C4-2B (cell line): ENCODE measurements around the gene KCNQ1.
A peak's percentile ranks its signal among the peaks of the same experiment; 100 is the strongest.

Experiments used
- H3K27ac ChIP-seq: fragments of 450-650 bp; 2 replicates; pipeline ENCODE4 v1.5.1; 2017
- ZFX ChIP-seq: fragments of 450-650 bp; IDR thresholded peaks from 2 replicates; pipeline ENCODE4 v1.6.1; 2017
- TF ChIP-seq, protein P1 (sequence below): fragments of 450-650 bp; conservative IDR thresholded peaks from 2 replicates; pipeline ENCODE4 v1.5.1; 2017; ENCODE audit warnings: mild to moderate bottlenecking

Gene KCNQ1

DNA sequence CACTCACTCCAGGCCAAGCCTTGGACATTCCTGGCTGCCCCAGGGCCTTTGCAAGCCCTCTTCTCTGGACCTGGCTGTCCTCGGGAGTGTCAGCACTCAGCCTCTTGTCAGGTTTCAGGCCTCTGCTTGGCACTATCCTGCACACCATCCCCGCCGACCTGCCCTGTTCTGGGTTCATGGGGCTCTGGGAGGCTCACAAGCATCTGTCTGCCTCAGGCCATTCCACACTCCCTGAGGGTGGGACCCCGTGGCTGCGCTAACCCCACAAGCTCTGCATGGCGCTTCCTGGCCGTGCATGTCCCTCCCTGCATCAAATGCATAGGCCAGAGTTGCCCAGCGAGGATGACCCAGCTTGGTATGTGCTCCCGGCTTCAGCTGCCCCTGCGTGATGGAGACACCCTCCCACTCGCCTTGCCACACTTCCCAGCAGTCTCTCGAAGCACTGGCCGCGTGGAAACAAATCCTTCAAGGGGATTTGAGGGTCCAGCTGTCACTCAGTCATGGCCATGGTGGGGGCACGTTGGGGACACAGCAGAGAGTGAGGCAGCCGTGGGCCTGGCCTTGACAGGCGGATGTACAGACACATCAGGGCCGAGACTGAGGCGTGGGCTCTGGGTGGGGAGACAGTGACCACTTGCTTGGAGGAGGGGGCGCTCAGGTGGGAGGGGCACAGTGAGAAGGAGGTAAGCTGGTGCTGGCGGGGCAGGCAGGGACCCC is 87.3 kb downstream of the KCNQ1 start:
- no peak for TF ChIP-seq ZFX
- TF ChIP-seq, protein P1, sequence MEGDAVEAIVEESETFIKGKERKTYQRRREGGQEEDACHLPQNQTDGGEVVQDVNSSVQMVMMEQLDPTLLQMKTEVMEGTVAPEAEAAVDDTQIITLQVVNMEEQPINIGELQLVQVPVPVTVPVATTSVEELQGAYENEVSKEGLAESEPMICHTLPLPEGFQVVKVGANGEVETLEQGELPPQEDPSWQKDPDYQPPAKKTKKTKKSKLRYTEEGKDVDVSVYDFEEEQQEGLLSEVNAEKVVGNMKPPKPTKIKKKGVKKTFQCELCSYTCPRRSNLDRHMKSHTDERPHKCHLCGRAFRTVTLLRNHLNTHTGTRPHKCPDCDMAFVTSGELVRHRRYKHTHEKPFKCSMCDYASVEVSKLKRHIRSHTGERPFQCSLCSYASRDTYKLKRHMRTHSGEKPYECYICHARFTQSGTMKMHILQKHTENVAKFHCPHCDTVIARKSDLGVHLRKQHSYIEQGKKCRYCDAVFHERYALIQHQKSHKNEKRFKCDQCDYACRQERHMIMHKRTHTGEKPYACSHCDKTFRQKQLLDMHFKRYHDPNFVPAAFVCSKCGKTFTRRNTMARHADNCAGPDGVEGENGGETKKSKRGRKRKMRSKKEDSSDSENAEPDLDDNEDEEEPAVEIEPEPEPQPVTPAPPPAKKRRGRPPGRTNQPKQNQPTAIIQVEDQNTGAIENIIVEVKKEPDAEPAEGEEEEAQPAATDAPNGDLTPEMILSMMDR, result no peak
- no peak overlapping the region for H3K27ac ChIP-seq

DNA sequence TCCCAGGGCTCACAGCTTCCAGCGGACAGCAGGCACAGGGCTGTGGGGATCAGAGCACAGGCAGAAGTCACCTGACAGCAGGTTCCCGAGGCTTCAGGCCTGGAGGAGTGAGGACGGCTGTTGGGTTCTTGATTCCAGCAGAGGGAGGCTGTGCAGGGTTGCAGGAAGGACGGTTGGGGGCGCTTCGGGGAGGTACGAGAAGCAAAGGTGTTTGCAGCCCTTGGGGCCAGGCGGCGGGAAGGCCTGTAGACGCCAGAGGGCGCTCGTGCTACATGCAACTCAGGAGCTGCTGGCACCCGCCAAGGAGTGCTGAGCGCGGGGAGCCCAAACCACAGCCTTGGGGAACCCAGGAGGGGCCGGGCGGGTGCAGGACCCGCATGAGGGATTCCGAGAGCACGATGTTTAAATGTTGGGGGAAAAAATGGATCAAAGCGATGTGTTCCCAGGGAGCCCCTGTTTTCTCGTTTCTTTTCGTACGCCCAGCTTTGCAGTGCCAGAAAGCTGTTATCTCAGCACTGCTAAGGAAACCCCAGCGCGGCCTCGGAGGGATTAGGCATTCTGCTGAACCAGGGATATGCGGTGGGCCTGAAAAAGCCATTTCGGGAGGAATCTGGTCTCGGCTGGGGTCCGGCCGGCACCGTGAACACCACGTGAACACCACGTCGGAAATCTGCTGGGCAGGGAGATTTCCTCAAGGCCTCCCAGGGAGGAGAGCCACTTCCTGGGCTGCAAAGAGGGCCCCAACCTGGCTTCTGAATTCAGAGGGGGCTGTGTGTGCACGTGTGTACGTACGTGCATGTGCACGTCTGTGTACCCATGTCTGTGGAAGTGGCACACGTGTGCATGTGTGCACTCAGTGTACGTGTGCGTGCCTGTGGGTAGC is 88.1 kb downstream of the KCNQ1 start:
- H3K27ac ChIP-seq, result no peak overlapping the region
- no peak for TF ChIP-seq ZFX
- TF ChIP-seq, protein P1, result peak; percentile 99

DNA sequence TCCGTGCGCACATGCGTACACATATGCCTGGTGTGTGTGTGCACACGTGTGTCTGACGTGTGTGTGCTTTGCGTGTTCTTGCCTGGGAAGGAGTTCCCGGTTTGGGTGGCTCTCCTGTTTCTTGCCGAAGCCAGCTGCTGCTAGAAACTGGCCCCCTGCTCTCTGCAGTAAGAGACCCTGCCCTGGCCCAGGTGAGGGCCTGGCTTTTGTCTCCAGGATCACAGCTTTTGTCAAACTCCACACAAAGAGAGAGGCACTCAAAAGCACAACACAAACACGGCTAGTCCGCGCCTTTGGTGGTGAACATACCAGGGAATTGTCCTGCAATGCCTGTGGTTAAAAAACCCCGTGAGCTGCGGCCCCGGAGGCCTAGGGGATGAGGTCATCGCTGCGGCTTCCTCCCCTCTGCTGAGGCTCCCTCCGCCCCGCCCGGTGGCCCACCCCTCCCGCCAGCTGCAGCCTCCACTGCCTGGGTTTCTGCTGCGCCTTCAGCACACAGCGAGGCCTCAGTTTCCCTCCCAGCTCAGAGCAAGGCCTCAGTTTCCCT is 88.9 kb downstream of the KCNQ1 start:
- TF ChIP-seq, protein P1, result no peak
- TF ChIP-seq ZFX, result no peak
- no peak overlapping the region for H3K27ac ChIP-seq

DNA sequence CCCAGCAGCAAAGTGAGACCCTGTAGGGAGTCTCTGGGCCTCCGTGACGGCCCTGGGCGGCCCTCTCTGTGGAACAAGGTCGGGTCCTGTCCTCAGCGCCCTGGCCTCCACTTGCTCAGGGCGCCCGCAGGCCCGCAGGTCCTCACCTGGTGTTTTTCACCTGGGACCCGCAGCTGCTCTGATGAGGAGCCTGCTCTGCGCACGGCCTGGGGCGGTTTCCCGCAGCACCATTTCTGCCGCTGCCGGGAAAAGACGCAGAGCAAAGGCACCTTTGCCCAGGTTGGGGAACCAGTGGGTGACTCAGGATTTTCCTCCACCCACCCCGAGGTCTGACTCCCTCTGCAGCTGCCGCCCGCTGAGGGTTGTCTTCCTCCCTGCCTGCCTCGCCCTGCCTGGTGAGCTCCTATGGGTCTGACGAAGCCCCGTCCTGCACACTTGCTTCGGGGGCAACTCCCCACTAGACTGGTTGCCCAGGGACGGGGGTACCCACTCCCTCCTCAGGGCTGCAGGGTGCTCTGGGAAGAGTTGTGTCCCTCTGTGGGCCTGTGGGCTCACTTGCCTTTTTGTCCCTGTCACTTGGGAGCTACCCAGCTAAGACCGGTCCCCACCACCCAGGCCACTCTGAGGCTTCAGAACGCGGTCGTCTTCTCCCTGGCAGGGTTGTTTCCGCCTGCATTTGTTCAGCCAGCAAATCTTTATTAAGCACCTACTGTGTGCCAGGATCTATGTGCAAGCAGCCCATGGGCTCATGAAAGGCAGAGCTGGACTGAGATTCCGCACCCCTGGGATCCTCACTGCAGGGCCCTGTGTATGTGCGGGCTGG is 89.5 kb downstream of the KCNQ1 start:
- TF ChIP-seq ZFX, result no peak
- TF ChIP-seq, protein P1, result no peak
- no peak overlapping the region for H3K27ac ChIP-seq

DNA sequence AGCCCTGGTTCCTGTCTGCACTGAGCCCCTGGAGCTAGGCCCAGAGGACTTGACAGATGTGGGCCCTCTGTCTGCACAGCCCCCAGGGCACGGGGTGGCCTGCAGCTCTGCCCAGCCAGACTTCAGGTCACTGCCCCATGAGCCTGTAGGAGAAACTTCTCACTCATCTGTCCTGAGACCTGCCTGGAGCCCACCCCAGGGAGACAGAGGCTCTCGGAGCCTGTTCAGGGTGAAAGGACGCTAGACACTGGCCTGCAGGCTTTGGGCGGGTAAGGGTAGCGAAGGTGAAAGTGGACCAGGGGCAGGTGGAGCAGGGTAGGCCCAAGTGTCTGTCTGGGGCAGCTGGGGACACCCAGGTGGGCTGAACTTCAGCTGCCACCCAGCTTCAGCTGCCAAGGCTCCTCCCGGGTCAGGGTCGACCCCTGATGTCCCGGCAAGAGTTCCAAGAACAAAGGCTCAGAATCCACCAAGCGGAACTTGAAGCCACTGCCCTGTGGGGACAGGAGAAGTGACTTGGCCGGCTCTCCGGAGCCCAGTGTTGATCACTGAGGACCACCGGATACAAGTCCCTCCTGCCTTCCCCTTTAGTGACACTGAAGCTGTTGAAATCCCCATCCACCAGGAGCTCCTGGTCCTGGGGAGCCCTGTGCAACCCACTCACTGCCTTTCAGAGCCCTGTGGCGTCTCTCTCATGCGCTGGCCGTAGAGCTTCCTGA is 90.3 kb downstream of the KCNQ1 start:
- no peak overlapping the region for H3K27ac ChIP-seq
- TF ChIP-seq, protein P1, result no peak
- TF ChIP-seq ZFX, result no peak

DNA sequence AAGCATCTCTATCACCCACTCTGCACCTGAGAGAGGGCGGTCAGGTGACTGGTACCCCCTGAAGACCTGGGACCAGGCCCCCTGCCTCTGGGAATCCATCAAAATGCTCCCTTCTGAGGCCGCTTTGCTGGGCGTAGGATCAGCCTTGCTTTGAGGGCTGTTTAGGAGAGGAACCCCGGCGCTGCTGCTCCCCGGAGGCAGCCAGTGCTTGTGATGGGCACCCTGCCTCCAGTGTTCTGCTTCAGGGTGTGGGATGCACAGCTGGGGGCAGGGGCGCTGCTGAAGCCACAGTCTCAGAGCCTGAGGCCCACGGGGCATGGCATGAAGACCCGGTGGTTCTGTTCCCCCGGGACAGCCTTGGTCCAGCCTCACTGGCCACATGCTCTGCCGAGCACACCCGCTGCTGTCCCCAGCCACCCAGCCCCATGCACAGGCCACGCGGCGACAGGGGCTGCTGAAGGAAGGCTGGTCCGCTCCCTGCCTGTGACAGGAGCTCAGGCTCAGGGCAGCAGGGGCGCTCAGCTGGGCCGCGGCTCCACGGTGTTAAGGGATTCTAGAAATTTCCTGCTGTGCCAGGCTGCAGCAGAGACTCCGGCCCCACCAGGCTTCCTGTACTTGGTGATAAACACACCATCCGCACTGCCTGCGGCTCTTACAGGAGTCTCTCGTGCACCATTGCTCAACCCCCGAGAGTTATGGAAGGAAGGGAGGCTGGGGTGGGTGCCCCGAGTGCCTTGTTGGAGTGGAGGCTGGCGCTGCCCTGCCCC is 91.0 kb downstream of the KCNQ1 start:
- H3K27ac ChIP-seq, result no peak overlapping the region
- TF ChIP-seq, protein P1, result no peak
